CD4-positive, alpha-beta T cell (primary cell): Measurements from ENCODE around the gene DDX56. TPM values are rescaled to one million over a fixed set of nuclear protein-coding genes. Genes with fewer than 3 reads are reported as not detected.
"Not testable (repeated sequence)": the region's sequence is repeated elsewhere in the genome, so short reads cannot be mapped to it uniquely, and the experiment has no call there.

ENCODE experiments used
- ATAC-seq: fragments of 200-7000 bp; cut with Tn5 transposase; one replicate; pipeline ENCODE4 v1.10.0; 2022; ENCODE audit warnings: mild to moderate bottlenecking; ENCODE audit not compliant: poor library complexity
- CTCF ChIA-PET: fragments of 350-600 bp; sonication (Branson Sonifier 250); formaldehyde crosslinking; loops from one replicate; lab custom pipeline; 2021; ENCODE audit warnings: antibody characterized with exemption, inconsistent platforms; lab: Charles Lee
- POLR2A ChIA-PET: fragments of 350-600 bp; sonication (Branson Sonifier 250); formaldehyde crosslinking; loops from one replicate; lab custom pipeline; 2021; ENCODE audit warnings: antibody characterized with exemption, inconsistent platforms; lab: Charles Lee
- DNase-seq, 14 experiments: peaks; one replicate each; pipeline ENCODE4 v3.0.0-alpha.2; 2013 to 2020; ENCODE audit warnings: mixed read lengths in 2 of 14
- H3K27ac ChIP-seq, 2 donors: one replicate each; pipeline versions ENCODE4 v1.5.1 to v1.7.0; 2013; ENCODE audit warnings: low read length in 2 of 2, low read depth in 1 of 2, mild to moderate bottlenecking in 1 of 2
- H3K27me3 ChIP-seq, 2 experiments: 1 replicate in 1 of 2; 2 replicates in 1 of 2; pipeline versions ENCODE4 v1.6.1 to v1.7.0; 2013; ENCODE audit warnings: low read length in 2 of 2, control low read depth in 1 of 2, mild to moderate bottlenecking in 1 of 2, moderate library complexity in 1 of 2; ENCODE audit not compliant: insufficient read depth in 2 of 2, control insufficient read depth in 1 of 2
- H3K36me3 ChIP-seq: one replicate; pipeline ENCODE4 v1.6.1; 2013; ENCODE audit warnings: low read length, control low read depth; ENCODE audit not compliant: insufficient read depth
- H3K4me1 ChIP-seq: one replicate; pipeline ENCODE4 v1.6.1; 2013; ENCODE audit warnings: low read length, control low read depth; ENCODE audit not compliant: insufficient read depth
- H3K4me3 ChIP-seq: one replicate; pipeline ENCODE4 v1.5.1; 2013; ENCODE audit warnings: mild to moderate bottlenecking, low read length, moderate library complexity
- H3K9me3 ChIP-seq, 2 experiments: 1 replicate in 1 of 2; 2 replicates in 1 of 2; pipeline versions ENCODE4 v1.6.1 to v1.7.0; 2013; ENCODE audit warnings: low read length in 2 of 2, mild to moderate bottlenecking in 2 of 2, control low read depth in 1 of 2, moderate library complexity in 1 of 2; ENCODE audit not compliant: control insufficient read depth in 1 of 2, insufficient read depth in 1 of 2
- H3K27ac Mint-ChIP-seq: one replicate; pipeline ENCODE4 v1.8.0; 2020; ENCODE audit warnings: mixed read lengths
- H3K27me3 Mint-ChIP-seq: one replicate; pipeline ENCODE4 v1.8.0; 2021; ENCODE audit warnings: mixed read lengths
- H3K36me3 Mint-ChIP-seq: one replicate; pipeline ENCODE4 v1.8.0; 2021; ENCODE audit warnings: low read depth, mixed read lengths
- H3K4me1 Mint-ChIP-seq: one replicate; pipeline ENCODE4 v1.8.0; 2021; ENCODE audit warnings: low read depth, mixed read lengths
- H3K4me3 Mint-ChIP-seq: one replicate; pipeline ENCODE4 v1.8.0; 2020; ENCODE audit warnings: mild to moderate bottlenecking, mixed read lengths
- H3K9me3 Mint-ChIP-seq: one replicate; pipeline ENCODE4 v1.8.0; 2020; ENCODE audit warnings: mixed read lengths
- intact Hi-C, 2 experiments: fragments of 100-400 bp; cut with DNase I in 1 of 2; cut with micrococcal nuclease in 1 of 2; formaldehyde crosslinking; loops; one replicate each; pipeline versions ENCODE4 v1.15.1 to v1.9.0; 2023 to 2025; cut with DNase I, micrococcal nuclease
- total RNA-seq, 174 experiments: library from RNA in 2 of 174; stranded (reverse) in 2 of 174; gene quantifications; one replicate each; pipeline ENCODE4 v1.2.3 and lab custom pipeline; 2021 to 2026
- TF ChIP-seq, protein P1 (sequence below): fragments of 200-600 bp; IDR thresholded peaks from one replicate; pipeline ENCODE4 v1.8.0; 2022; ENCODE audit warnings: antibody characterized with exemption, mild to moderate bottlenecking

The DDX56 gene
- total RNA-seq, 2 experiments from 2014 or later: 126 to 127 TPM

DNA sequence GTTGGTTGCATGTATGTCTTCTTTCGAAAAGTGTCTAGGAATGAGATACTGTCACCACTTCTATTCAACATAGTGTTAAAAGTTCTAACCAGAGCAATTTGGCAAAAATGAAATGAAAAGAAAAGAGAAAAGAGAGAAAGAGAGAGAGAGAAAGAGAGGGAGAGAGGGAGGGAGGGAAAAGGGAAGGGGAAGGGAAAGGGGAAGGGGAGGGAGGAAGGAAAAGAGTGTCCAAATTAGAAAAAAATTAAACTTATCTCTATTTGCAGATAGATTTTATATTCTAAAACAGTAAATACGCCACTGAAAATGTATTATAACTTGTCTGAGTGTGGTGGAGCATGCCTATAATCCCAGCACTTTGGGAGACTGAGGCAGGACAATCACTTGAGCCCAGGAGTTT lies 16.2 kb downstream of the DDX56 start:
- H3K27ac ChIP-seq: no peak overlapping the region
- no peak for DNase-seq
- ChIA-PET CTCF (no interaction called here), POLR2A (no interaction called here)
- H3K36me3 Mint-ChIP-seq: no peaks in the 10 kb centered on the region
- no peaks in the 10 kb centered on the region for H3K27me3 ChIP-seq
- no peaks in the 10 kb centered on the region for H3K4me1 ChIP-seq
- TF ChIP-seq, protein P1, sequence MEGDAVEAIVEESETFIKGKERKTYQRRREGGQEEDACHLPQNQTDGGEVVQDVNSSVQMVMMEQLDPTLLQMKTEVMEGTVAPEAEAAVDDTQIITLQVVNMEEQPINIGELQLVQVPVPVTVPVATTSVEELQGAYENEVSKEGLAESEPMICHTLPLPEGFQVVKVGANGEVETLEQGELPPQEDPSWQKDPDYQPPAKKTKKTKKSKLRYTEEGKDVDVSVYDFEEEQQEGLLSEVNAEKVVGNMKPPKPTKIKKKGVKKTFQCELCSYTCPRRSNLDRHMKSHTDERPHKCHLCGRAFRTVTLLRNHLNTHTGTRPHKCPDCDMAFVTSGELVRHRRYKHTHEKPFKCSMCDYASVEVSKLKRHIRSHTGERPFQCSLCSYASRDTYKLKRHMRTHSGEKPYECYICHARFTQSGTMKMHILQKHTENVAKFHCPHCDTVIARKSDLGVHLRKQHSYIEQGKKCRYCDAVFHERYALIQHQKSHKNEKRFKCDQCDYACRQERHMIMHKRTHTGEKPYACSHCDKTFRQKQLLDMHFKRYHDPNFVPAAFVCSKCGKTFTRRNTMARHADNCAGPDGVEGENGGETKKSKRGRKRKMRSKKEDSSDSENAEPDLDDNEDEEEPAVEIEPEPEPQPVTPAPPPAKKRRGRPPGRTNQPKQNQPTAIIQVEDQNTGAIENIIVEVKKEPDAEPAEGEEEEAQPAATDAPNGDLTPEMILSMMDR: no peak
- no peaks in the 10 kb centered on the region for H3K9me3 Mint-ChIP-seq
- no peak for ATAC-seq
- H3K4me1 Mint-ChIP-seq: no peaks in the 10 kb centered on the region
- no peak overlapping the region for H3K27ac Mint-ChIP-seq
- H3K36me3 ChIP-seq: no peaks in the 10 kb centered on the region
- H3K27me3 Mint-ChIP-seq: no peaks in the 10 kb centered on the region
- no peak overlapping the region for H3K4me3 ChIP-seq
- no peak overlapping the region for H3K4me3 Mint-ChIP-seq
- no peaks in the 10 kb centered on the region for H3K9me3 ChIP-seq
- intact Hi-C loops: no loop called here

DNA sequence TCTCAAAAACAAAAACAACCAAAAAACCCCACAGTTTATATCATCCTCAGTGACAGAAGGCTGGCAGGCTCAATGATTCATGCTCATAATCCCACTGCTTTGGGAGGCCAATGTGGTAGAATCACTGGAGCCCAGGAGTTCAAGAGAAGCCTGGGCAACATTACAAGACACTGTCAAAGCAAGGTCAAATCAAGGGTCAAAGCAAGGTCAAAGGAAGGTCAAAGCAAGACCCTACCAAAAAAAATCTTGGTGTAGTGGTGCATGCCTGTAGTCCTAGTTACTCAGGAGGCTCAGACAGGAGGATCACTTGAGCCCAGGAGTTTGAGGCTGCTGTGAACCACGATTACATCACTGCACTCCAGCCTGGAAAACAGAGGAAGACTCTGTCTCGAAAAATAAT lies 18.4 kb downstream of the DDX56 start:
- H3K27me3 Mint-ChIP-seq: no peaks in the 10 kb centered on the region
- no peak overlapping the region for H3K27ac Mint-ChIP-seq

DNA sequence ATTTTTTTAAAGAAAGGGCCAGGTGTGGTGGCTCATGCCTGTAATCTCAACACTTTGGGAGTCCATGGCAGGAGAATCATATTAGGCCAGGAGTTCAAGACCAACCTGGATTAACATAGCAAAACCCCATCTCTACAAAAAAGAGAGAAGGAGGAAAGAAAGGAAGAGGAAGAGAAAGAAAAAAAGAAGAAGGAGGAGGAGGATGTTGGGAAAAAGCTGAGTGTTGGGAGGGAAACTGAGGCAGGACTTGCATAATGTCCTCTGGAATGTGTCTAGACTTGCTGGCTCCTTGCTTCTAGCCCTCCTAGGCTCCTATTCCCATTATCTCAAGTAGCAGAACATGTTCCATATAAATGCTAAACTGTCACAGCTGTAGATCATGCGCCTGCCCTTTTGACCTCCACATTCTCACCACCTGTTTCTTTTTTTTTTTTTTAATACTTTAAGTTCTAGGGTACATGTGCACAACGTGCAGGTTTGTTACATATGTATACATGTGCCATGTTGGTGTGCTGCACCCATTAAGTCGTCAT lies 21.2 kb downstream of the DDX56 start:
- CTCF ChIA-PET, H3K36me3 ChIP-seq, H3K9me3 ChIP-seq, H3K27me3 Mint-ChIP-seq, H3K27ac Mint-ChIP-seq, DNase-seq, intact Hi-C loops, ATAC-seq, H3K4me3 ChIP-seq, POLR2A ChIA-PET, H3K27me3 ChIP-seq, H3K9me3 Mint-ChIP-seq, H3K4me1 Mint-ChIP-seq, H3K4me1 ChIP-seq, H3K4me3 Mint-ChIP-seq, H3K36me3 Mint-ChIP-seq, H3K27ac ChIP-seq: not testable (repeated sequence)

More for the DNA sequence above, 18.4 kb downstream of the DDX56 start:
- H3K4me3 Mint-ChIP-seq: no peak overlapping the region
- no peaks in the 10 kb centered on the region for H3K27me3 ChIP-seq
- H3K36me3 ChIP-seq: no peaks in the 10 kb centered on the region
- ChIA-PET CTCF (no interaction called here), POLR2A (no interaction called here)
- intact Hi-C loops: no loop called here
- no peaks in the 10 kb centered on the region for H3K9me3 Mint-ChIP-seq
- no peaks in the 10 kb centered on the region for H3K4me1 Mint-ChIP-seq
- no peak overlapping the region for H3K27ac ChIP-seq
- DNase-seq: no peak
- H3K4me1 ChIP-seq: no peaks in the 10 kb centered on the region
- ATAC-seq: no peak
- H3K9me3 ChIP-seq: no peaks in the 10 kb centered on the region
- TF ChIP-seq, protein P1: no peak
- no peaks in the 10 kb centered on the region for H3K36me3 Mint-ChIP-seq
- no peak overlapping the region for H3K4me3 ChIP-seq

DNA sequence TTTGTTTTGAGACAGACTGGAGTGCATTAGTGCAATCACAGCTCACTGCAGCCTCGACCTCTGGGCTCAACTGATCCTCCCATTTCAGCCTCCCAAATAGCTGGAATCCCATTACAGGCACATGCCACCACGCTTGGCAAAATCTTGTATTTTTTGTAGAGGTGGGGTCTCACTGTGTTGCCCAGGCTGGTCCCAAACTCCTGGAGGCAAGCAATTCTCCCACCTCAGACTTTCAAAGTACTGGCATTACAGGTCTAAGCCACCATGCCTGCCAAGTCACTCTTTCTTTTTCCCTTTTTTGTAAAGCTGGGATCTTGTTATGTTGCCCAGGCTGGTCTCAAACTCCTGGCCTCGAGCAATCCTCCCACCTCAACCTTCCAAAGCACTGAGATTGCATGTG lies 24.3 kb downstream of the DDX56 start:
- Mint-ChIP-seq H3K27me3 (no peaks in the 10 kb centered on the region), H3K36me3 (no peaks in the 10 kb centered on the region), H3K4me3 (no peak overlapping the region), H3K9me3 (no peaks in the 10 kb centered on the region), H3K4me1 (no peaks in the 10 kb centered on the region), H3K27ac (no peak overlapping the region)
- H3K27me3 ChIP-seq: no peaks in the 10 kb centered on the region
- H3K9me3 ChIP-seq: no peaks in the 10 kb centered on the region
- ChIA-PET POLR2A (no interaction called here), CTCF (no interaction called here)
- no peaks in the 10 kb centered on the region for H3K36me3 ChIP-seq
- no peaks in the 10 kb centered on the region for H3K4me1 ChIP-seq
- intact Hi-C loops: no loop called here
- H3K4me3 ChIP-seq: no peak overlapping the region
- TF ChIP-seq, protein P1: no peak
- no peak overlapping the region for H3K27ac ChIP-seq
- DNase-seq: no peak
- no peak for ATAC-seq
